ENCODE results near the gene DPP3. TPM values are rescaled to one million over a fixed set of nuclear protein-coding genes. Genes with fewer than 3 reads are reported as not detected.
A peak's percentile ranks its signal among the peaks of the same experiment; 100 is the strongest.

The DPP3 gene
- total and polyA plus RNA-seq, 4 donors: 10.9 to 41.0 (median 27.3) TPM

DNA sequence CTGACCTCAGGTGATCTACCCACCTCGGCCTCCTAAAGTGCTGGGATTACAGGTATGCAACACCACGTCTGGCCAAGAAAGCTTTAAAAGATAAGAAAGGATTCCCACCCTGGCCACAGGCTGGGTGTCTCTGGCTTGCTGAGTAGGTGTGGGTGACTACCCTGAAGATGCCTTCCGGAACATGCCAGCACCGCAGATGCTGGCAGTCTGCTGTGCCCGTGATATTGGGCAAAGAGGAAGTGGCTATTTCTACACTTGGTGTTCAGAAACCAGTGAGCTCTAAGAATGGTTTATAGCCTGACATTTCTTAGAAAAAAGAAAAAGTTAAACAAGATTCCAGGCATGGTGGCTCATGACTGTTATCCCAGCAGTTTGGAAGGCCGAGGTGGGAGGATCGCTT is 47.6 kb upstream of the DPP3 start:
- no peak for DNase-seq (ENCODE audit: low spot score)
- no peak for TF ChIP-seq TAF1 (conservative IDR thresholded peaks at IDR 0.05)
- no peak for TF ChIP-seq JUND (IDR thresholded peaks at IDR 0.05)
- TF ChIP-seq SP1 (IDR thresholded peaks at IDR 0.05): no peak
- TF ChIP-seq RAD21 (IDR thresholded peaks at IDR 0.05): no peak
- TF ChIP-seq FOXA1 (IDR thresholded peaks at IDR 0.05): no peak
- no peak for TF ChIP-seq YY1 (IDR thresholded peaks at IDR 0.05)
- TF ChIP-seq, protein P1, sequence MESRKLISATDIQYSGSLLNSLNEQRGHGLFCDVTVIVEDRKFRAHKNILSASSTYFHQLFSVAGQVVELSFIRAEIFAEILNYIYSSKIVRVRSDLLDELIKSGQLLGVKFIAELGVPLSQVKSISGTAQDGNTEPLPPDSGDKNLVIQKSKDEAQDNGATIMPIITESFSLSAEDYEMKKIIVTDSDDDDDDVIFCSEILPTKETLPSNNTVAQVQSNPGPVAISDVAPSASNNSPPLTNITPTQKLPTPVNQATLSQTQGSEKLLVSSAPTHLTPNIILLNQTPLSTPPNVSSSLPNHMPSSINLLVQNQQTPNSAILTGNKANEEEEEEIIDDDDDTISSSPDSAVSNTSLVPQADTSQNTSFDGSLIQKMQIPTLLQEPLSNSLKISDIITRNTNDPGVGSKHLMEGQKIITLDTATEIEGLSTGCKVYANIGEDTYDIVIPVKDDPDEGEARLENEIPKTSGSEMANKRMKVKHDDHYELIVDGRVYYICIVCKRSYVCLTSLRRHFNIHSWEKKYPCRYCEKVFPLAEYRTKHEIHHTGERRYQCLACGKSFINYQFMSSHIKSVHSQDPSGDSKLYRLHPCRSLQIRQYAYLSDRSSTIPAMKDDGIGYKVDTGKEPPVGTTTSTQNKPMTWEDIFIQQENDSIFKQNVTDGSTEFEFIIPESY (IDR thresholded peaks at IDR 0.05): no peak
- no peak for TF ChIP-seq HNF4G (IDR thresholded peaks at IDR 0.05)
- TF ChIP-seq, protein P2, sequence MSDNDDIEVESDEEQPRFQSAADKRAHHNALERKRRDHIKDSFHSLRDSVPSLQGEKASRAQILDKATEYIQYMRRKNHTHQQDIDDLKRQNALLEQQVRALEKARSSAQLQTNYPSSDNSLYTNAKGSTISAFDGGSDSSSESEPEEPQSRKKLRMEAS (IDR thresholded peaks at IDR 0.05): no peak
- TF ChIP-seq, protein P3, sequence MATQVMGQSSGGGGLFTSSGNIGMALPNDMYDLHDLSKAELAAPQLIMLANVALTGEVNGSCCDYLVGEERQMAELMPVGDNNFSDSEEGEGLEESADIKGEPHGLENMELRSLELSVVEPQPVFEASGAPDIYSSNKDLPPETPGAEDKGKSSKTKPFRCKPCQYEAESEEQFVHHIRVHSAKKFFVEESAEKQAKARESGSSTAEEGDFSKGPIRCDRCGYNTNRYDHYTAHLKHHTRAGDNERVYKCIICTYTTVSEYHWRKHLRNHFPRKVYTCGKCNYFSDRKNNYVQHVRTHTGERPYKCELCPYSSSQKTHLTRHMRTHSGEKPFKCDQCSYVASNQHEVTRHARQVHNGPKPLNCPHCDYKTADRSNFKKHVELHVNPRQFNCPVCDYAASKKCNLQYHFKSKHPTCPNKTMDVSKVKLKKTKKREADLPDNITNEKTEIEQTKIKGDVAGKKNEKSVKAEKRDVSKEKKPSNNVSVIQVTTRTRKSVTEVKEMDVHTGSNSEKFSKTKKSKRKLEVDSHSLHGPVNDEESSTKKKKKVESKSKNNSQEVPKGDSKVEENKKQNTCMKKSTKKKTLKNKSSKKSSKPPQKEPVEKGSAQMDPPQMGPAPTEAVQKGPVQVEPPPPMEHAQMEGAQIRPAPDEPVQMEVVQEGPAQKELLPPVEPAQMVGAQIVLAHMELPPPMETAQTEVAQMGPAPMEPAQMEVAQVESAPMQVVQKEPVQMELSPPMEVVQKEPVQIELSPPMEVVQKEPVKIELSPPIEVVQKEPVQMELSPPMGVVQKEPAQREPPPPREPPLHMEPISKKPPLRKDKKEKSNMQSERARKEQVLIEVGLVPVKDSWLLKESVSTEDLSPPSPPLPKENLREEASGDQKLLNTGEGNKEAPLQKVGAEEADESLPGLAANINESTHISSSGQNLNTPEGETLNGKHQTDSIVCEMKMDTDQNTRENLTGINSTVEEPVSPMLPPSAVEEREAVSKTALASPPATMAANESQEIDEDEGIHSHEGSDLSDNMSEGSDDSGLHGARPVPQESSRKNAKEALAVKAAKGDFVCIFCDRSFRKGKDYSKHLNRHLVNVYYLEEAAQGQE (IDR thresholded peaks at IDR 0.05): no peak
- no peak for TF ChIP-seq FOXA2 (IDR thresholded peaks at IDR 0.05)
- 92% methylated on average over 7 of the region's 7 CpGs for WGBS
- H3K4me3 ChIP-seq (ENCODE audit: low read depth in 1 of 3, low read length in 3 of 3): no peak overlapping the region
- H3K9ac ChIP-seq (ENCODE audit: low read depth in 1 of 2, low read length in 2 of 2): no peak overlapping the region
- H3K4me1 ChIP-seq (ENCODE audit: control insufficient read depth in 4 of 4, insufficient read depth in 4 of 4, low read length in 3 of 4): no peaks in the 10 kb centered on the region
- no peak overlapping the region for H3K27ac ChIP-seq (ENCODE audit: low read depth in 1 of 2, low read length in 2 of 2)
- H3K36me3 ChIP-seq (ENCODE audit: control insufficient read depth in 4 of 4, insufficient read depth in 3 of 4, low read depth in 1 of 4, low read length in 3 of 4): peaks cover 5 to 22% (median 8%) of the 10 kb centered on the region in 4 donors
- no peaks in the 10 kb centered on the region for H3K9me3 ChIP-seq (ENCODE audit: control insufficient read depth in 4 of 4, low read length in 3 of 4)
- no peaks in the 10 kb centered on the region for H3K27me3 ChIP-seq (ENCODE audit: control insufficient read depth in 4 of 4, insufficient read depth in 4 of 4, low read length in 3 of 4)

DNA sequence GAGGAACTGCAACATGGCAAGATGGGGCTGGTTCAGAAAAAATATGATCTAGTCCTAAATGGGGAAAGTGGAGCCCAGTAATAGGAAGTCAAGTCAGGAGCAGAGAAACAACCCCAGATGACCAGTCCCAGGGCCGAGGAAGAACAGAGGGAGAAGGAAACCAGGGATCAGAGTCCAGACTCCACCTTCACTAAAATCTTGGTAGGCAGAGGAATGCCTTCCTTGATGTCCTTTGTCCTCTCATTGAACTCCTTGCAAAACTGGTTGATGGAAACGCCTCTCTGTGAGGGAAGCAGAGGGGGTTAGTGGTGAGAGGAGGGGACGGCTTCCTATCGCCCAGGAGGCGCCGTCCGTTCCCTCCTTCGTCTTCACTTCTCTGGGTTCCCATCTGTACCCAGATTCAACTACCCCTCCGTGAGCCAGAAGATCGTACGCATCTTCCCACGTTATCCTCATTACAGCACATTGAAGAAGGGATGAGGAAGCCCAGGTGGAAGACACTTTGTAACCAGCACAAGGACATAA is 42.2 kb upstream of the DPP3 start:
- peaks cover 5 to 19% (median 7%) of the 10 kb centered on the region in 4 donors for H3K36me3 ChIP-seq (ENCODE audit: control insufficient read depth in 4 of 4, insufficient read depth in 3 of 4, low read depth in 1 of 4, low read length in 3 of 4)
- WGBS: 5% methylated on average over 12 of the region's 12 CpGs
- H3K9ac ChIP-seq (ENCODE audit: low read depth in 1 of 2, low read length in 2 of 2): peak overlapping the region in 1 of 2 donors; percentile 82
- H3K4me1 ChIP-seq (ENCODE audit: control insufficient read depth in 4 of 4, insufficient read depth in 4 of 4, low read length in 3 of 4): peaks cover 5 to 7% (median 6%) of the 10 kb centered on the region in 4 donors
- no peak for DNase-seq (ENCODE audit: low spot score)
- H3K27ac ChIP-seq (ENCODE audit: low read depth in 1 of 2, low read length in 2 of 2): peak overlapping the region in 1 of 2 donors; percentile 93
- H3K27me3 ChIP-seq (ENCODE audit: control insufficient read depth in 4 of 4, insufficient read depth in 4 of 4, low read length in 3 of 4): no peaks in the 10 kb centered on the region
- peak overlapping the region; percentile 76 to 93 (median 80) for H3K4me3 ChIP-seq (ENCODE audit: low read depth in 1 of 3, low read length in 3 of 3)
- peaks cover 0 to 2% (median 0%) of the 10 kb centered on the region in 4 donors for H3K9me3 ChIP-seq (ENCODE audit: control insufficient read depth in 4 of 4, low read length in 3 of 4)
- TF ChIP-seq FOXA2 (IDR thresholded peaks at IDR 0.05) (no peak), HNF4A (conservative IDR thresholded peaks at IDR 0.05) (no peak), TAF1 (conservative IDR thresholded peaks at IDR 0.05) (no peak), RXRA (IDR thresholded peaks at IDR 0.05) (no peak), SP1 (IDR thresholded peaks at IDR 0.05) (no peak), RAD21 (IDR thresholded peaks at IDR 0.05) (no peak), NR2F2 (IDR thresholded peaks at IDR 0.05) (no peak), FOXA1 (IDR thresholded peaks at IDR 0.05) (no peak), JUND (IDR thresholded peaks at IDR 0.05) (no peak), YY1 (IDR thresholded peaks at IDR 0.05) (no peak), HNF4G (IDR thresholded peaks at IDR 0.05) (no peak), EGR1 (IDR thresholded peaks at IDR 0.05; ENCODE audit: low read depth in 2 of 2) (no peak)
- TF ChIP-seq, protein P3 (IDR thresholded peaks at IDR 0.05): no peak
- TF ChIP-seq, protein P2 (IDR thresholded peaks at IDR 0.05): no peak
- TF ChIP-seq, protein P4, sequence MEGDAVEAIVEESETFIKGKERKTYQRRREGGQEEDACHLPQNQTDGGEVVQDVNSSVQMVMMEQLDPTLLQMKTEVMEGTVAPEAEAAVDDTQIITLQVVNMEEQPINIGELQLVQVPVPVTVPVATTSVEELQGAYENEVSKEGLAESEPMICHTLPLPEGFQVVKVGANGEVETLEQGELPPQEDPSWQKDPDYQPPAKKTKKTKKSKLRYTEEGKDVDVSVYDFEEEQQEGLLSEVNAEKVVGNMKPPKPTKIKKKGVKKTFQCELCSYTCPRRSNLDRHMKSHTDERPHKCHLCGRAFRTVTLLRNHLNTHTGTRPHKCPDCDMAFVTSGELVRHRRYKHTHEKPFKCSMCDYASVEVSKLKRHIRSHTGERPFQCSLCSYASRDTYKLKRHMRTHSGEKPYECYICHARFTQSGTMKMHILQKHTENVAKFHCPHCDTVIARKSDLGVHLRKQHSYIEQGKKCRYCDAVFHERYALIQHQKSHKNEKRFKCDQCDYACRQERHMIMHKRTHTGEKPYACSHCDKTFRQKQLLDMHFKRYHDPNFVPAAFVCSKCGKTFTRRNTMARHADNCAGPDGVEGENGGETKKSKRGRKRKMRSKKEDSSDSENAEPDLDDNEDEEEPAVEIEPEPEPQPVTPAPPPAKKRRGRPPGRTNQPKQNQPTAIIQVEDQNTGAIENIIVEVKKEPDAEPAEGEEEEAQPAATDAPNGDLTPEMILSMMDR (IDR thresholded peaks at IDR 0.05; ENCODE audit: low read depth, low read length, missing input control): no peak
- TF ChIP-seq, protein P5, sequence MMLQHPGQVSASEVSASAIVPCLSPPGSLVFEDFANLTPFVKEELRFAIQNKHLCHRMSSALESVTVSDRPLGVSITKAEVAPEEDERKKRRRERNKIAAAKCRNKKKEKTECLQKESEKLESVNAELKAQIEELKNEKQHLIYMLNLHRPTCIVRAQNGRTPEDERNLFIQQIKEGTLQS (IDR thresholded peaks at IDR 0.05): no peak
- TF ChIP-seq, protein P1 (IDR thresholded peaks at IDR 0.05): no peak
